ENCODE measurements around the gene CCDC167. TPM values are rescaled to one million over a fixed set of nuclear protein-coding genes. Genes with fewer than 3 reads are reported as not detected.

The CCDC167 gene
- total RNA-seq, 4 donors from 2014 or later, result 24.7 to 40.3 (median 26.6) TPM; not detected in 1

GRCh38 chr6:37433657-37434271 is 65.9 kb downstream of the CCDC167 start:
- peak overlapping the region; percentile 10 to 93 (median 41) for H3K4me3 ChIP-seq (replicated peaks in 1 of 3)
- H3K4me1 ChIP-seq, result peaks cover 4 to 15% of the 10 kb centered on the region in 2 donors
- H3K27ac ChIP-seq, result peak overlapping the region; percentile 78 to 85 (median 80)
- intact Hi-C loops (cut with DNase I), result no loop called here
- H3K27me3 ChIP-seq, result no peaks in the 10 kb centered on the region
- TF ChIP-seq, protein P1, sequence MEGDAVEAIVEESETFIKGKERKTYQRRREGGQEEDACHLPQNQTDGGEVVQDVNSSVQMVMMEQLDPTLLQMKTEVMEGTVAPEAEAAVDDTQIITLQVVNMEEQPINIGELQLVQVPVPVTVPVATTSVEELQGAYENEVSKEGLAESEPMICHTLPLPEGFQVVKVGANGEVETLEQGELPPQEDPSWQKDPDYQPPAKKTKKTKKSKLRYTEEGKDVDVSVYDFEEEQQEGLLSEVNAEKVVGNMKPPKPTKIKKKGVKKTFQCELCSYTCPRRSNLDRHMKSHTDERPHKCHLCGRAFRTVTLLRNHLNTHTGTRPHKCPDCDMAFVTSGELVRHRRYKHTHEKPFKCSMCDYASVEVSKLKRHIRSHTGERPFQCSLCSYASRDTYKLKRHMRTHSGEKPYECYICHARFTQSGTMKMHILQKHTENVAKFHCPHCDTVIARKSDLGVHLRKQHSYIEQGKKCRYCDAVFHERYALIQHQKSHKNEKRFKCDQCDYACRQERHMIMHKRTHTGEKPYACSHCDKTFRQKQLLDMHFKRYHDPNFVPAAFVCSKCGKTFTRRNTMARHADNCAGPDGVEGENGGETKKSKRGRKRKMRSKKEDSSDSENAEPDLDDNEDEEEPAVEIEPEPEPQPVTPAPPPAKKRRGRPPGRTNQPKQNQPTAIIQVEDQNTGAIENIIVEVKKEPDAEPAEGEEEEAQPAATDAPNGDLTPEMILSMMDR (IDR thresholded peaks at IDR 0.05), result no peak
- no peak for TF ChIP-seq POLR2A (IDR thresholded peaks at IDR 0.05)
- peaks cover 5 to 15% of the 10 kb centered on the region in 2 donors for H3K36me3 ChIP-seq
- H3K9me3 ChIP-seq, result no peaks in the 10 kb centered on the region
- peak; percentile 27 to 33 for DNase-seq
- 14 to 15% methylated on average over 13 of the region's 13 CpGs for WGBS, 2 donors

Other genes with a start within 250 kb of the CCDC167 start
- 10 to 100 TPM; 11.5 to 15.7 (median 14.2) TPM for gene TBC1D22B, start 242.1 kb downstream of the CCDC167 start, total RNA-seq
- gene TMEM217, start 241.7 kb downstream of the CCDC167 start, total RNA-seq, result 1 to 10 TPM in 2 of 4 donors, under 1 TPM in 1, not detected in 1; 0.22 to 3.8 (median 1.0) TPM
- 10 to 100 TPM in 3 of 4 donors, 1 to 10 TPM in 1; 8.0 to 18.4 (median 16.0) TPM for gene RNF8, start 145.9 kb downstream of the CCDC167 start, total RNA-seq
- 10 to 100 TPM; 29.3 to 41.5 (median 33.1) TPM for gene CMTR1, start 66.7 kb downstream of the CCDC167 start, total RNA-seq
- 1 to 10 TPM in 3 of 4 donors, under 1 TPM in 1; 0.83 to 3.9 (median 1.6) TPM for gene MDGA1, start 198.0 kb upstream of the CCDC167 start, total RNA-seq